ENCODE measurements around the gene IGIP.

DNA sequence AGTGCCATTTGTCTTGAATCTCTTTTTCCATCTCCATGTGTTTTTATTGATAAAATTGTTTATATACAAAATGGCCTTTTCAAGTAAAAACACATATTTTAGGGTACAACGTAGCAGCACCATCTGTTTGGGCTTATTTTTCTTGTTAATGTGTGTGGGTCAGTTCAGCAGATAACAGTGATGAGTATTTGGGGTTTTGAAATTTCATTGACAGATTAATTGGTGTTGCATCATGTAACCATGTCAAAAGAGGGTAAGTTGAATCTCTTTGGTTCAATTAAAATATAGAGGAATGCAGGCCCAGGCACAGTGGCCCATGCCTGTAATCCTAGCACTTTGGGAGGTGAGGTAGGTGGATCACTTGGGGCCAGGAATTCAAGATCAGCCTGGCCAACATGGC lies 31.9 kb upstream of the IGIP start:
- TF ChIP-seq, protein P1, sequence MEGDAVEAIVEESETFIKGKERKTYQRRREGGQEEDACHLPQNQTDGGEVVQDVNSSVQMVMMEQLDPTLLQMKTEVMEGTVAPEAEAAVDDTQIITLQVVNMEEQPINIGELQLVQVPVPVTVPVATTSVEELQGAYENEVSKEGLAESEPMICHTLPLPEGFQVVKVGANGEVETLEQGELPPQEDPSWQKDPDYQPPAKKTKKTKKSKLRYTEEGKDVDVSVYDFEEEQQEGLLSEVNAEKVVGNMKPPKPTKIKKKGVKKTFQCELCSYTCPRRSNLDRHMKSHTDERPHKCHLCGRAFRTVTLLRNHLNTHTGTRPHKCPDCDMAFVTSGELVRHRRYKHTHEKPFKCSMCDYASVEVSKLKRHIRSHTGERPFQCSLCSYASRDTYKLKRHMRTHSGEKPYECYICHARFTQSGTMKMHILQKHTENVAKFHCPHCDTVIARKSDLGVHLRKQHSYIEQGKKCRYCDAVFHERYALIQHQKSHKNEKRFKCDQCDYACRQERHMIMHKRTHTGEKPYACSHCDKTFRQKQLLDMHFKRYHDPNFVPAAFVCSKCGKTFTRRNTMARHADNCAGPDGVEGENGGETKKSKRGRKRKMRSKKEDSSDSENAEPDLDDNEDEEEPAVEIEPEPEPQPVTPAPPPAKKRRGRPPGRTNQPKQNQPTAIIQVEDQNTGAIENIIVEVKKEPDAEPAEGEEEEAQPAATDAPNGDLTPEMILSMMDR (IDR thresholded peaks at IDR 0.05) = no peak
- TF ChIP-seq POLR2A (IDR thresholded peaks at IDR 0.05) = no peak

Measured in esophagus squamous epithelium (tissue), 4 donors.